Measurements from ENCODE around the gene SFMBT1.
"Not testable (repeated sequence)": the region's sequence is repeated elsewhere in the genome, so short reads cannot be mapped to it uniquely, and the experiment has no call there.

Gene SFMBT1

GRCh38 chr3:53038679-53039375 lies 7.0 kb downstream of the SFMBT1 start:
- H3K27ac Mint-ChIP-seq = no peak overlapping the region
- TF ChIP-seq CTCF (IDR thresholded peaks at IDR 0.05) = no peak
- H3K27me3 Mint-ChIP-seq (ENCODE audit: low read depth, poor library complexity) = peaks cover 9% of the 10 kb centered on the region
- no peaks in the 10 kb centered on the region for H3K36me3 Mint-ChIP-seq (ENCODE audit: low read depth)
- H3K4me3 Mint-ChIP-seq = no peak overlapping the region
- no peaks in the 10 kb centered on the region for H3K9me3 Mint-ChIP-seq
- peaks cover 10% of the 10 kb centered on the region for H3K4me1 Mint-ChIP-seq
- no peak for DNase-seq

- no peaks in the 10 kb centered on the region for H3K36me3 Mint-ChIP-seq (ENCODE audit: low read depth)
- H3K4me3 Mint-ChIP-seq = no peak overlapping the region
- H3K9me3 Mint-ChIP-seq = no peaks in the 10 kb centered on the region
- no peak for TF ChIP-seq CTCF (IDR thresholded peaks at IDR 0.05)
- H3K4me1 Mint-ChIP-seq = no peaks in the 10 kb centered on the region
- H3K27ac Mint-ChIP-seq = no peak overlapping the region
- no peaks in the 10 kb centered on the region for H3K27me3 Mint-ChIP-seq (ENCODE audit: low read depth, poor library complexity)
- DNase-seq = no peak
Measured at GRCh38 chr3:53035825-53036619, 9.9 kb downstream of the SFMBT1 start.

- H3K27ac Mint-ChIP-seq; H3K27me3 Mint-ChIP-seq (ENCODE audit: low read depth, poor library complexity); H3K4me3 Mint-ChIP-seq; H3K9me3 Mint-ChIP-seq; H3K36me3 Mint-ChIP-seq (ENCODE audit: low read depth); DNase-seq; H3K4me1 Mint-ChIP-seq: not testable (repeated sequence)
Measured at GRCh38 chr3:53035018-53035417, 10.9 kb downstream of the SFMBT1 start.

GRCh38 chr3:53034411-53034810 lies 11.5 kb downstream of the SFMBT1 start:
- H3K27me3 Mint-ChIP-seq (ENCODE audit: low read depth, poor library complexity); H3K4me1 Mint-ChIP-seq; DNase-seq; H3K36me3 Mint-ChIP-seq (ENCODE audit: low read depth); H3K4me3 Mint-ChIP-seq; H3K27ac Mint-ChIP-seq; H3K9me3 Mint-ChIP-seq: not testable (repeated sequence)

GRCh38 chr3:53032609-53033008 lies 13.3 kb downstream of the SFMBT1 start:
- peaks cover 5% of the 10 kb centered on the region for H3K4me1 Mint-ChIP-seq
- no peaks in the 10 kb centered on the region for H3K27me3 Mint-ChIP-seq (ENCODE audit: low read depth, poor library complexity)
- H3K36me3 Mint-ChIP-seq (ENCODE audit: low read depth) = no peaks in the 10 kb centered on the region

GRCh38 chr3:53030619-53031449 lies 15.0 kb downstream of the SFMBT1 start:
- Mint-ChIP-seq H3K36me3 (ENCODE audit: low read depth) (no peaks in the 10 kb centered on the region), H3K4me3 (no peak overlapping the region), H3K4me1 (peaks cover 9% of the 10 kb centered on the region), H3K27ac (no peak overlapping the region), H3K27me3 (ENCODE audit: low read depth, poor library complexity) (no peaks in the 10 kb centered on the region), H3K9me3 (no peaks in the 10 kb centered on the region)
- no peak for DNase-seq
- no peak for TF ChIP-seq CTCF (IDR thresholded peaks at IDR 0.05)

More at GRCh38 chr3:53032609-53033008, 13.3 kb downstream of the SFMBT1 start:
- DNase-seq = no peak
- Mint-ChIP-seq H3K4me3 (no peak overlapping the region), H3K9me3 (no peaks in the 10 kb centered on the region), H3K27ac (no peak overlapping the region)
- TF ChIP-seq CTCF (IDR thresholded peaks at IDR 0.05) = no peak

Measured in nephron progenitor cell (in vitro differentiated cells).